Vagina (tissue), 2 donors: ENCODE data around the gene SPART. TPM values are rescaled to one million over a fixed set of nuclear protein-coding genes. Genes with fewer than 3 reads are reported as not detected.
"Not testable (repeated sequence)": the region's sequence is repeated elsewhere in the genome, so short reads cannot be mapped to it uniquely, and the experiment has no call there.

Source experiments
- DNase-seq, 2 donors: peaks; one replicate each; pipeline ENCODE4 v3.0.0-alpha.2; 2017; ENCODE audit errors: extremely low spot score in 2 of 2
- H3K27ac ChIP-seq: fragments of 200-600 bp; sonication (generic); one replicate; pipeline ENCODE4 v1.5.1; 2019
- H3K27me3 ChIP-seq: fragments of 200-600 bp; sonication (generic); one replicate; pipeline ENCODE4 v1.5.1; 2019
- H3K36me3 ChIP-seq, 2 donors: fragments of 200-600 bp; sonication (generic); one replicate each; pipeline ENCODE4 v1.5.1; 2017 to 2019
- H3K4me1 ChIP-seq: fragments of 200-600 bp; sonication (generic); one replicate; pipeline ENCODE4 v1.5.1; 2019
- H3K4me3 ChIP-seq, 2 donors: fragments of 200-600 bp; sonication (generic); 1 replicate in 1 of 2; 2 replicates in 1 of 2; pipeline ENCODE4 v1.5.1; 2016 to 2019
- H3K9me3 ChIP-seq: fragments of 200-600 bp; sonication (generic); one replicate; pipeline ENCODE4 v1.5.1; 2019
- CTCF ChIP-seq, 3 experiments: fragments of 450-650 bp in 2 of 3; fragments of 200-600 bp in 1 of 3; sonication (generic) in 1 of 3; IDR thresholded peaks; one replicate each; pipeline ENCODE4 v1.5.1; 2017 to 2019; ENCODE audit warnings: antibody characterized with exemption in 3 of 3, mild to moderate bottlenecking in 2 of 3, moderate library complexity in 2 of 3
- POLR2A ChIP-seq, 2 donors: fragments of 450-650 bp; IDR thresholded peaks; one replicate each; pipeline ENCODE4 v1.6.1; 2017; ENCODE audit warnings: antibody characterized with exemption in 2 of 2, mild to moderate bottlenecking in 2 of 2, moderate library complexity in 2 of 2
- POLR2AphosphoS5 ChIP-seq, 2 donors: sonication (generic); formaldehyde crosslinking; IDR thresholded peaks; one replicate each; pipeline ENCODE4 v1.9.0; 2017; ENCODE audit warnings: antibody characterized with exemption in 2 of 2, mild to moderate bottlenecking in 2 of 2, low read depth in 1 of 2; ENCODE audit not compliant: insufficient read depth in 1 of 2
- intact Hi-C: fragments of 100-400 bp; cut with DNase I; formaldehyde crosslinking; loops from one replicate; pipeline ENCODE4 v1.15.1; 2023
- total RNA-seq: library from RNA; depleted of rRNA; stranded (reverse); fragments of >200 nt; gene quantifications from one replicate; pipeline ENCODE4 v1.2.3, GENCODE V29; 2016

SPART gene
- total RNA-seq, 1 donor from 2014 or later, result 63.8 TPM

- Histone ChIP-seq H3K9me3 (no peaks in the 10 kb centered on the region), H3K4me3 (no peak overlapping the region), H3K36me3 (peaks cover 0 to 46% of the 10 kb centered on the region in 2 donors), H3K27me3 (no peaks in the 10 kb centered on the region), H3K4me1 (peaks cover under 1% of the 10 kb centered on the region), H3K27ac (no peak overlapping the region)
- no peak for DNase-seq
- intact Hi-C loops, result no loop called here
- TF ChIP-seq POLR2A (IDR thresholded peaks at IDR 0.05) (no peak), POLR2AphosphoS5 (IDR thresholded peaks at IDR 0.05; ENCODE audit: insufficient read depth in 1 of 2, low read depth in 1 of 2) (no peak), CTCF (IDR thresholded peaks at IDR 0.05) (no peak)
Observed at GRCh38 chr13:36323408-36323807, 22.8 kb downstream of the SPART start.

DNA sequence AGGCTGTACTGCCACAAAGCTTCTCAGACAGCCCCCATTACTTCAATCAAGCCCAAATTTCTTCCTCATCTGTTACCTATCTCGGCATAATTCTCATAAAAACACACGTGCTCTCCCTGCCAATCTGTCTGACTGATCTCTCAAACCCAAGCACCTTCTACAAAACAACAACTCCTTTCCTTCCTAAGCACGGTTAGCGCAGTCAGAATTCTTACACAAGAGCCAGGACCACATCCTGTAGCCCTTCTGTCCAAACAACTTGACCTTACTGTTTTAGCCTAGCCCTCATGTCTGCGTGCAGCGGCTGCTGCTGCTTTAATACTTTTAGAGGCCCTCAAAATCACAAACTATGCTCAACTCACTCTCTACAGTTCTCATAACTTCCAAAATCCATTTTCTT, 26.4 kb downstream of the SPART start:
- H3K36me3 ChIP-seq, result peaks cover 0 to 23% of the 10 kb centered on the region in 2 donors
- H3K27me3 ChIP-seq, intact Hi-C loops, H3K4me1 ChIP-seq, DNase-seq, H3K9me3 ChIP-seq, H3K27ac ChIP-seq, H3K4me3 ChIP-seq: not testable (repeated sequence)

GRCh38 chr13:36313047-36313969, 32.9 kb downstream of the SPART start:
- intact Hi-C loops, result no loop called here
- H3K36me3 ChIP-seq, result peaks cover 0 to 45% of the 10 kb centered on the region in 2 donors
- no peaks in the 10 kb centered on the region for H3K4me1 ChIP-seq
- no peak overlapping the region for H3K27ac ChIP-seq
- no peaks in the 10 kb centered on the region for H3K27me3 ChIP-seq
- TF ChIP-seq POLR2A (IDR thresholded peaks at IDR 0.05) (no peak), CTCF (IDR thresholded peaks at IDR 0.05) (no peak), POLR2AphosphoS5 (IDR thresholded peaks at IDR 0.05; ENCODE audit: insufficient read depth in 1 of 2, low read depth in 1 of 2) (no peak)
- no peaks in the 10 kb centered on the region for H3K9me3 ChIP-seq
- no peak for DNase-seq
- H3K4me3 ChIP-seq, result no peak overlapping the region

GRCh38 chr13:36310417-36311108, 35.6 kb downstream of the SPART start:
- intact Hi-C loops, result no loop called here
- Histone ChIP-seq H3K27ac (no peak overlapping the region), H3K9me3 (no peaks in the 10 kb centered on the region), H3K36me3 (peaks cover 0 to 45% of the 10 kb centered on the region in 2 donors), H3K4me1 (no peaks in the 10 kb centered on the region), H3K4me3 (no peak overlapping the region), H3K27me3 (no peaks in the 10 kb centered on the region)
- no peak for DNase-seq
- TF ChIP-seq CTCF (IDR thresholded peaks at IDR 0.05) (no peak), POLR2A (IDR thresholded peaks at IDR 0.05) (no peak), POLR2AphosphoS5 (IDR thresholded peaks at IDR 0.05; ENCODE audit: insufficient read depth in 1 of 2, low read depth in 1 of 2) (no peak)

DNA sequence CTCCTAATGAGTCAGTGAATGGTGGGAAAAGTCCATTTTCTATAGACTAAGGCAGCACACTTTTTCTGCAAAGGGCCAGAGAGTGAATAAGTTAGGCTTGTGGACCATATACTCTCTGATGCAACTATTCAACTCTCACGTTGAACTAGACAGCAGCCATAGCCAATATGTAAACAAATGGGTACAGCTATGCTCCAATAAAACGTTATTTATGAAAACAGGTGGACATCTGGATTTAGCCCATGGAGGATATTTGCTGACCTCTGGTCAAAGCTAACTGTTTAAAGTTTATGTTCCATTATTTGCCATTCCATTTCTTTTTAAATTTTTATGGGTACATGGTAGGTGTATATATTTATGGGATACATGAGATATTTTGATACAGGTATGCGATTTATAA, 43.9 kb downstream of the SPART start:
- no peak for DNase-seq
- intact Hi-C loops, result no loop called here
- Histone ChIP-seq H3K27ac (no peak overlapping the region), H3K36me3 (peaks cover 0 to 12% of the 10 kb centered on the region in 2 donors), H3K4me3 (no peak overlapping the region), H3K4me1 (peaks cover 18% of the 10 kb centered on the region), H3K9me3 (no peaks in the 10 kb centered on the region), H3K27me3 (no peaks in the 10 kb centered on the region)
- TF ChIP-seq CTCF (IDR thresholded peaks at IDR 0.05) (no peak), POLR2A (IDR thresholded peaks at IDR 0.05) (no peak), POLR2AphosphoS5 (IDR thresholded peaks at IDR 0.05; ENCODE audit: insufficient read depth in 1 of 2, low read depth in 1 of 2) (no peak)

GRCh38 chr13:36299469-36299868, 46.7 kb downstream of the SPART start:
- intact Hi-C loops, result loop anchor here (10.0 kb wide), 1 partner anchor 45 kb away; the partner anchor contains the start of gene SPART
- not testable (repeated sequence) for H3K9me3 ChIP-seq, H3K27ac ChIP-seq, DNase-seq, H3K4me3 ChIP-seq, H3K27me3 ChIP-seq
- Histone ChIP-seq H3K4me1 (peaks cover 18% of the 10 kb centered on the region), H3K36me3 (peaks cover 0 to 12% of the 10 kb centered on the region in 2 donors)
